ENCODE data around the gene LSM7. TPM values are rescaled to one million over a fixed set of nuclear protein-coding genes. Genes with fewer than 3 reads are reported as not detected.

LSM7 gene
- total RNA-seq: 135 TPM

GRCh38 chr19:2328401-2329148 is at the start of gene LSM7, which contains the start of gene SPPL2B:
LSM7 (minus strand) TSS chr19:2328586; CDS start chr19:2328566, 20 bp downstream.
SPPL2B (plus strand) TSS chr19:2328684; CDS start chr19:2328710, 26 bp downstream.
- DNase-seq (ENCODE audit: extremely low spot score in 2 of 2): no peak
- TF ChIP-seq POLR2AphosphoS5 (IDR thresholded peaks at IDR 0.05; ENCODE audit: insufficient read depth in 1 of 2, low read depth in 1 of 2) (peak; percentile 77 to 83), POLR2A (IDR thresholded peaks at IDR 0.05) (peak in 1 of 2 donors; percentile 48), CTCF (IDR thresholded peaks at IDR 0.05) (no peak)
- intact Hi-C loops (cut with DNase I): no loop called here

GRCh38 chr19:2376784-2377519 is 48.6 kb upstream of the LSM7 start:
- no peak for DNase-seq (ENCODE audit: extremely low spot score in 2 of 2)
- Histone ChIP-seq H3K27ac (no peak overlapping the region), H3K4me3 (no peak overlapping the region), H3K9me3 (no peaks in the 10 kb centered on the region), H3K27me3 (no peaks in the 10 kb centered on the region), H3K4me1 (no peaks in the 10 kb centered on the region), H3K36me3 (no peaks in the 10 kb centered on the region)
- no peak for TF ChIP-seq POLR2AphosphoS5 (IDR thresholded peaks at IDR 0.05; ENCODE audit: insufficient read depth in 1 of 2, low read depth in 1 of 2)
- intact Hi-C loops (cut with DNase I): no loop called here

More at GRCh38 chr19:2328401-2329148, at the start of gene LSM7, which contains the start of gene SPPL2B:
- Histone ChIP-seq H3K27ac (peak within 1 kb of the TSS; percentile 50), H3K4me1 (peaks cover 65% of the 10 kb centered on the region), H3K9me3 (no peaks in the 10 kb centered on the region), H3K4me3 (peak within 1 kb of the TSS; percentile 64 to 88), H3K36me3 (peaks cover 0 to 9% of the 10 kb centered on the region in 2 donors), H3K27me3 (no peaks in the 10 kb centered on the region)

- TF ChIP-seq POLR2A (IDR thresholded peaks at IDR 0.05): no peak
- no peak for TF ChIP-seq POLR2AphosphoS5 (IDR thresholded peaks at IDR 0.05; ENCODE audit: insufficient read depth in 1 of 2, low read depth in 1 of 2)
- TF ChIP-seq CTCF (IDR thresholded peaks at IDR 0.05): no peak
- H3K27ac ChIP-seq: no peak overlapping the region
- H3K4me1 ChIP-seq: no peaks in the 10 kb centered on the region
- H3K27me3 ChIP-seq: no peaks in the 10 kb centered on the region
- no peak for DNase-seq (ENCODE audit: extremely low spot score in 2 of 2)
- H3K4me3 ChIP-seq: no peak overlapping the region
- no peaks in the 10 kb centered on the region for H3K9me3 ChIP-seq
- no peaks in the 10 kb centered on the region for H3K36me3 ChIP-seq
- intact Hi-C loops (cut with DNase I): no loop called here
These were observed 47.2 kb upstream of the LSM7 start for GRCh38 chr19:2375353-2376121.

- Histone ChIP-seq H3K4me1 (no peaks in the 10 kb centered on the region), H3K9me3 (no peaks in the 10 kb centered on the region), H3K4me3 (no peak overlapping the region), H3K36me3 (no peaks in the 10 kb centered on the region), H3K27ac (no peak overlapping the region), H3K27me3 (no peaks in the 10 kb centered on the region)
- intact Hi-C loops (cut with DNase I): no loop called here
- TF ChIP-seq CTCF (IDR thresholded peaks at IDR 0.05): no peak
- no peak for TF ChIP-seq POLR2AphosphoS5 (IDR thresholded peaks at IDR 0.05; ENCODE audit: insufficient read depth in 1 of 2, low read depth in 1 of 2)
- TF ChIP-seq POLR2A (IDR thresholded peaks at IDR 0.05): no peak
- no peak for DNase-seq (ENCODE audit: extremely low spot score in 2 of 2)
These were observed 46.4 kb upstream of the LSM7 start for GRCh38 chr19:2374808-2375207.

GRCh38 chr19:2372076-2372612 is 43.8 kb upstream of the LSM7 start:
- H3K27ac ChIP-seq: no peak overlapping the region
- H3K36me3 ChIP-seq: no peaks in the 10 kb centered on the region
- intact Hi-C loops (cut with DNase I): no loop called here
- H3K9me3 ChIP-seq: no peaks in the 10 kb centered on the region
- H3K27me3 ChIP-seq: no peaks in the 10 kb centered on the region
- DNase-seq (ENCODE audit: extremely low spot score in 2 of 2): no peak
- no peak overlapping the region for H3K4me3 ChIP-seq
- H3K4me1 ChIP-seq: no peaks in the 10 kb centered on the region
- TF ChIP-seq POLR2AphosphoS5 (IDR thresholded peaks at IDR 0.05; ENCODE audit: insufficient read depth in 1 of 2, low read depth in 1 of 2): no peak
- no peak for TF ChIP-seq CTCF (IDR thresholded peaks at IDR 0.05)
- no peak for TF ChIP-seq POLR2A (IDR thresholded peaks at IDR 0.05)
